Left renal pelvis (tissue), 4 donors: Measurements from ENCODE around the gene SP3. TPM values are rescaled to one million over a fixed set of nuclear protein-coding genes. Genes with fewer than 3 reads are reported as not detected.

Experiments used
- DNase-seq, 4 donors: peaks; one replicate each; pipeline ENCODE4 v3.0.0-alpha.2; 2013; ENCODE audit warnings: low read depth in 4 of 4, low spot score in 3 of 4
- polyA plus RNA-seq, 4 donors: library from polyadenylated mRNA; unstranded; fragments of 120-200 nt; gene quantifications; one replicate each; pipeline ENCODE4 v1.2.1, GENCODE V29; 2013; ENCODE audit not compliant: insufficient read length in 4 of 4

Gene SP3
- polyA plus RNA-seq, 4 donors: 101 to 142 (median 117) TPM

DNA sequence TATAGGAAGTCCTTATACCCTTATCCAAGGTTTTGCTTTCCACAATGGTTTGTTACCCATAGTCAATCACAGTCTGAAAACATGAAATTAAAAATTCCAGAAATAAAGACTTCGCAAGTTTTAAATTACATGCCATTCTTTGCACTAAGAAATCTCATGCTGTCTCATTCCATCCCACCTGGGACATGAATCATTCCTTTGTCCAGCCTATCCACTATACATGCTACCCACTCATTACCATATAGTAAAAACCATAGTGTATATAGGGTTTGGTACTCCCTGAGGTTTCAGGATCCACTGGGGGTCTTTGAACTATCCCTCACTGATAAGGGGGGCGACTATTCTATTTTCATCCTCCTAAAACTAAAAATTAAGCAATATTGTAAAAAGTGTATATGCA lies 17.0 kb downstream of the SP3 start:
- no peak for DNase-seq

DNA sequence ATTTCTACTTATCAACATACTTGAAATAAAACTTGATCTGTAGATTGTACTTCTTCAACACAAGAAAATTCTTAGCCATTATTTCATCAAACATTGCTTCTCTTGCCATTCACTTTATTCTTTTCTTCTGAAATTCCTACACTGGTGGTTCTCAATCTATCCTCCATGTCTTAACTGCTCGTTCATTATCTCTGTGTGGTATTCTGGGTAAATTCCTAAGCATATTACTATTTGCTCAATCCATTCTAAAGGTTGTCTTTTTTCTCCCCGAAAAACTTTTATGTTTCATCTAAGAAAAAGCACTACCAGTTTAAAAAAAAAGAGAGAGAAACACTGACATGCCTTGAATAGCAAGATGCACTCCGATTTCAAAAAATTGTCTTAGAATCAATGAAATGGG lies 18.0 kb downstream of the SP3 start:
- DNase-seq: no peak

DNA sequence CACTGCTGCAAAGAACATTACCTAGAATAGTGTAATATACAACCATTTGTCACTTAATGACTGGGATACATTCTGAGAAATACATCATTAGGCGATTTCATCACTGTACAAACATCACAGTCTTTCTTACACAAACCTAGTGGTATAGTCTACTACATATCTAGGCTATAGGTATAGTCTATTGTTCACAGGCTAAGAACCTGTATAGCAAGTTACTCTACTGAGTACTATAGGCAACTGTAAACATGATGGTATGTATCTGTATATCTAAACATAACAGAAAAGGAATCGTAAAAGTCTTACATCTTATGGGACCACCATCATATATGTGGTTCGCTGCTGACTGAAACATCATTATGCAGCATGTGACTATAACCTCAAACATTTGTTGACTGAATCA lies 21.4 kb downstream of the SP3 start:
- no peak for DNase-seq

DNA sequence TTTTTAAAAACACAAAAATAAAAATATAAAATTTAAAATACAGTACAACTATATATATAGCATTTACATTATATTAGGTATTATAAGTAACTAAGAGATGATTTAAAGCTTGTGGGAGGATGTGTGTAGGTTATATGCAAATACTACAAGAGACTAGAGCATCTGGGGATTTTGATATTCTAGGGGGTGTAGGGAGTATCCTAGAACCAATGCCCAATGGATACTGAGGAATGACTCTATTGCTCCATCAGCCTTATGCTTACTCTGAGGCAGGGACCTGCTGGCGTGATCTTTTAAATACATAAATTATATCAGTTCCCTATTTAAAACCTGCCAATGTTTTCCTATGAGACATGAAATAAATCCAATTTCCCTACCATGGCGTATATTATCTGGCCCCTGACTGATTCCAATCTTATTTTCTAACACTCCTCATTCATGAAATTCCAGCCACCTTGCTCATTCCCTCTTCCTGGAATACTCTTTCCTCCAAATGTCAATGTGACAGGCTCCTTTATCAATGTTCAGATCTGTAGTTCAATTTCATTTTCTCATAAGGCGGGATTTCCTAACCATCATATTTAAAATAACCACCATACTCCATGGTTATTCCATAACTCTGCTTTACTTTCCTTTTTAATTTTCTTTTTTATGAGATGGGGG lies 22.2 kb downstream of the SP3 start:
- DNase-seq: no peak

DNA sequence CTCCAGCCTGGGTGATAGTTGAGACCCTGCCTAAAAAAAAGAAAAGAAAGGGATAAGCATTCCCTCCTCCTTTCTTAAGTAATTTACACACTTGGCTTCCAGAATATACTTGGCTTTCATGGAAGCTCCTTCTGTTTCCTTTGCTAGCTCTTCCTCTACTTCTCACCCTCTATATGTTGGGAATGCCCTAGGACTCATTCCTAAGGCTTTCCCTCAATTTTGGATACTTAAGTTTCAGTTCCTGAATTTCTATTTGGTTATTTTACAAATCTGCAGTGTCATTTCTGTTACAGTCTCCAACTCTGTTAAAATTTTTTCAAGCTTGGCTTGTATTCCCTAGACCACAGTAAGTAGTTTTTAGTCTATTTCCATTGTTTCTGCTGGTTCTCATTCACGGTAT lies 23.6 kb downstream of the SP3 start:
- no peak for DNase-seq

DNA sequence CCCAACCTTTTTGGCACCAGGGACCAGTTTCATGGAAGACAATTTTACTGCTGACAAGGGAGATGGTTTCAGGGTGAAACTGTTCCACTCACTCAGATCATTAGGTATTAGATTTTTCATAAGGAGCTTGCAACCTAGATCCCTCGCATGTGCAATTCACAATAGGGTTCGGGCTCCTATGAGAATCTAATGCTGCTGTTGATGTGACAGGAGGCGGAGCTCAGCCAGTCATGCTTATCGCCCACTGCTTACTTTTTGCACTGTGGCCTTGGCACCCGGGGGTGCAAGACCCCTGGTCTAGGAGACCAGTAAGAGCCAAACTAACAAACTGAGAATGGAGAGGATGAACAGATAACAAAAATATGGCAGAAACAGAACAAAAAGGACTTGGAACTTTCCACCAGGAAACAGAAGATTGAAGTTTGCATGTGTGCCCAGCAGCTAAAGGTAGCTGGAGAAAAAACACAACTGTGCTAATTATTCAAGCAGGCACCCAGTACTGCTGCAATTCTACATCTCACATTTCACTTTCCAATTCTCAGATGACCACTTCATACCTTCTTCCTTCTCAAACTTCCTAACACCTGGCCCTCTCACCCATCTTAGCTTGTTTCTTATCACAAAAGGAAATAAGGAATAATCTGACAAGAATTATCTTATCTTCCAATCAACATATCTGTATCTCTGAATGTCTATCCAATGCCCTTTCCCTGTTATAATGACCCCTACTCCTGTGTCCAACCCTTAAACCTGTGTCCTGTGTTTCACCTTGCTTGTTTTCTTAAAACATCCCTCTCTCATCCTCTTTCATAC lies 24.8 kb downstream of the SP3 start:
- no peak for DNase-seq

DNA sequence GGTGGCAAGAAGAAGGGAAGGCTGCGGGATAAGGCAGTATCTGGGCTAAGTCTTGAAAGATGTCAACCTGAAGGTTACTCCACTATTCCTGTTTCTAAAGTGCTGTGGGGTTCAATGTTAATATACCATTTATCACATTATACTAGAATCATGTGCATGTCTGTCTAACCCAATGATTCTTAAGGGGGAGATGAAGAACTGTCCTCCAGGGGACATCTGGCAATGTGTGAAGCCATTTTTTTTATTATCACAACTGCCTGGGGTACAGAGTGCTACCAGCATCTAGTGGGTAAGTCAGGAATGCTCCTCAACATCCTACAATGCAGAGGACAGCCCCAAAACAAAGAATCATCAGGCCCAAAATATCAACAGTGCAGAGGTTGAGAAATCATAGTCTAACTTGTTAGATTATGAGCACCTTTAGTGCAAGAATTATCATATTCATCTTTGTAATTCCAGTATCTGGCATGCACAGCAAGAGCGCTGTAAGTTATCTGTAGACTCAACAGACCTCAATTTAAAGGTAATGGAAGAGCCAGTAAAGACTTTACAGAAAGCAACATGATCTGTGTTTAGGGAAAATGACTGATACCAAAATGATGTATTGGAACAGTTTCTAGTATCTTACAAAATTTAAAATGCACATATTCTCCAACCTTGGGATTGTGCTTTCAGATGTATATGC lies 26.3 kb downstream of the SP3 start:
- DNase-seq: no peak

DNA sequence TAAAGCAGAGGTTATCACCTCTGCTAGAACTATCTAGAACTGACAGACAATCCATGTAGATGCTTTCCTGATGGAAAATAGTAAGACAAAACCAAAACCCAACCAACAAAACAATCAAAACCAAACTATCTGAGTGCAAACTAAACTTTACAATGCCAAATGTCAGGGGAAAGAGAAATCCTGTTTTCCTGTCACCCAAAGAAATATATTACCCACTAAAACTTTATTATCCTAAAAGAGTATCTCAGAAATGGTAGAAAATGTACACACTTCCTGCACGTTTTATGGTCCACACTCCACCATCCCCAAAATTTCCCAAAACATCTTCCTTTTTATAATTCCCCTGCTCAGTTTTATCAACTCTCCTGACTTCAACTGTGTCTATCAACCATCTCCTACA lies 29.9 kb downstream of the SP3 start:
- no peak for DNase-seq

DNA sequence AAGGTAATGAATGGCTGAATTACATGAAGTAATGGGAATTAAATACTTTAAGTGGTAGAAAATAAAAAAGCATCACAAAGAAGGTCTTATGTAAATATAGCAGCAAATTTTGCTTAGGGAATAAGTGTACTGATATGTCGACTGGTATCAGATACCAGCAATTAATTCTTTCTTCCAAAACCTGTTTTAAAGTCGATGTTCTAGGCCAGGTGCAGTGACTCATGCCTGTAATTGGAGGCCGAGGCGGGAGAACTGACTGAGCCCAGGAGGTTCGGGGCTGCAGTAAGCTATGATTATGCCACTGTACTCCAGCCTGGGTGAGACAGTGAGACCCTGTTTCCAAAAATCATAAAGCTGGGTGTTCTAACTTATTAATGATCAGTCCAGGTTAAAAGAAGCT lies 30.3 kb downstream of the SP3 start:
- no peak for DNase-seq

DNA sequence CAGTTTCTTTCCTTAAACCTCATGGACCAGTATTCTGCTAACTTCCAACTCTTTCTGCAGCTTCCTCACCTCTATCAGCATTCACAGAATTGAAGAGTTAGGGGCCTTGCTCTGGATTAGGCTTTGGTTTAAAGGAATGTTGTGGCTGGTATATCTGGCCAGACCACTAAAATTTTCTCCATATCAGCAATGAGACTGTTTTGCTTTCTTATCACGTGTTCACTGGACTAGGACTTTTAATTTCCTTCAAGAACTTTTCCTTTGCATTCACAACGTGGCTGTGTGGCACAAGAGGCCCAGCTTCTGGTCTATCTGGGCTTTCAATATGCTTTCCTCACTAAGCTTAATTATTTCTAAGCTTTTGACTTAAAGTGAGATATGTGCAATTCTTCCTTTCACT lies 33.4 kb downstream of the SP3 start:
- no peak for DNase-seq

DNA sequence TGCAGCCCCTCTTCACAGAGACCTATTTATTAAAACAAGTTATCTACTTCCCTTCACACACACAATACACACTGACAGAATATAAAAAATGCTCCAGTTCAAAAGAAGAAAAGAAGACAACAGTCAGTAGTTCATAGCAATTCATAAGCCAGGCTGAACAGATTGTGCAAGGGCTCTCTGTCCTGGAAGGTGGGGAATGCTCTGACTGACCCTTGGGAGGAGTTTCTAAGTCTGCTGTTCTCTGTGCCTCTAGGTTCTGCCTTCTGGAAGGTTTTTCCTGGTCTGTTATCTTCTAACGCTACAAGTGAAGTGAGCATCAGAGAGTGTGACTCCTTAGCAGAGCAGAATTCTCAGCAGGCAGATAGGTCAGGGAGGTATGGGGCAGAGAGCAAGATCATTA lies 35.7 kb downstream of the SP3 start:
- DNase-seq: no peak

DNA sequence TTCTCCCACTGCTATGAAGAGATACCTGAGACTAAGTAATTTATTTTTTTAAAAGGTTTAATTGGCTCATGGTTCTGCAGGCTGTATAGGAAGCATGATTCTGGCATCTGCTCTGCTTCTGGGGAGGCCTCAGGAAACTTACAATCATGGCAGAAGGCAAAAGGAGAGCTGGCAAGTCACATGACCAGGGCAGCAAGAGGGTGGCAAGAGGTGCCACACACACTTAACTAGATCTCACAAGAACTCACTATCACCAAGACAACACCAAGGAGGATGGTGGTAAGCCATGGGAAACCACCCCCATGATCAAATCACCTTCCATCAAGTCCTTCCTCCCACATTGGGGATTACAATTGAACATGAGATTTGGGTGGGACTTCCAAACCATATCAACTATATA lies 38.3 kb downstream of the SP3 start:
- no peak for DNase-seq

DNA sequence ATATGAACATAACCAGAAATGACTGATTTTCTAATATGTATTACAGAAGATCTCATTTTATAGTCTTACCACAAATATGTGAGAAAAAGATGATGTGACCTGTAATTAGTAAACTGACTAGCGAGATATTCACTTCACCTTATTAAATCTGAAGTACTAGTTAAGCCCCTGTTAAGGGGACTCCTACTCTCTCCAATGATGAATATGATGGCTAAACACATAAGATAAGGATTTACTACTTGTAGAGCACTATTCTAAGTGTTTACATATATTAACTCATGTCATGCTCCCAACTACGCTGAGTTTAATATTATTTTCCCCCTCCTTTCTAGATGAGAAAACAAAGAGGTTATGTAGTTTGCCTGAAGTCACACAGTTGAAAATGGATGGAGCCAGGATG lies 40.9 kb downstream of the SP3 start:
- DNase-seq: no peak

DNA sequence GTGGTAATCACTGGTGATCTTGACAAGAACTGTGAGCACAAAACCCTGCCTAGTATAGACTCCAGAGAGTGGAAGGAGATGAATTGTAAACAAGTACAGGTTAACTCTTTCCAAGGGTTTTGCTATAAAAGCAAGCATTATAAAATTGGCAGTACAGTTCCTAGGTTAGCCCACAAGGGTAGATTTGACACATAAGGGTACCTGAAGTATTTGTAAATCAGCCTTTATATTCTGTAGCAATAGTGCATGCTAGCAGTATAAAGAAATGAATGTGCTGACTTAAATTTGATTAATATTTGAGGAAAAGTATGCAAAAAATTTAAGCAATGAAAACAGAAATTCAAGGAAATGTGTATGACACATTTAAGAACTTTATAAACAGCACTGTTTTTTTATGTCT lies 42.4 kb downstream of the SP3 start:
- no peak for DNase-seq

DNA sequence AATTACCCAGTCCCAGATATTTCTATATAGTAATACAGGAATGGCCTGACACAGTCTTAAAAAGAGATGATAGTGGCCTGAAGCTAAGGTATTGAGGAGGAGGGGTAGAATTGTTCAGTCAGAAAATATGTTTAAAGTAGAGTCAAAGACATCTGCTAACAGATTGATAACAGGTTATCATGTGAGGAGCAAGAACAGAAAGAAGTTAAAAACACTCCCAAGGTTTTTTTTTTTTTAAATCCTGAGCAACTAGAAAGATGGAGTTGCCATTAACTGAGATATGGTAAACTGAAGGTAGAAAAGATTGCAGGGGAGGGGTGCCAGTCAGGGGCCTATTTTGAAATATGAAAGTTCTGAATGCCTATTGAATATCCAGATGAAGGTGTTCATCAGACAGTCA lies 43.1 kb downstream of the SP3 start:
- no peak for DNase-seq

DNA sequence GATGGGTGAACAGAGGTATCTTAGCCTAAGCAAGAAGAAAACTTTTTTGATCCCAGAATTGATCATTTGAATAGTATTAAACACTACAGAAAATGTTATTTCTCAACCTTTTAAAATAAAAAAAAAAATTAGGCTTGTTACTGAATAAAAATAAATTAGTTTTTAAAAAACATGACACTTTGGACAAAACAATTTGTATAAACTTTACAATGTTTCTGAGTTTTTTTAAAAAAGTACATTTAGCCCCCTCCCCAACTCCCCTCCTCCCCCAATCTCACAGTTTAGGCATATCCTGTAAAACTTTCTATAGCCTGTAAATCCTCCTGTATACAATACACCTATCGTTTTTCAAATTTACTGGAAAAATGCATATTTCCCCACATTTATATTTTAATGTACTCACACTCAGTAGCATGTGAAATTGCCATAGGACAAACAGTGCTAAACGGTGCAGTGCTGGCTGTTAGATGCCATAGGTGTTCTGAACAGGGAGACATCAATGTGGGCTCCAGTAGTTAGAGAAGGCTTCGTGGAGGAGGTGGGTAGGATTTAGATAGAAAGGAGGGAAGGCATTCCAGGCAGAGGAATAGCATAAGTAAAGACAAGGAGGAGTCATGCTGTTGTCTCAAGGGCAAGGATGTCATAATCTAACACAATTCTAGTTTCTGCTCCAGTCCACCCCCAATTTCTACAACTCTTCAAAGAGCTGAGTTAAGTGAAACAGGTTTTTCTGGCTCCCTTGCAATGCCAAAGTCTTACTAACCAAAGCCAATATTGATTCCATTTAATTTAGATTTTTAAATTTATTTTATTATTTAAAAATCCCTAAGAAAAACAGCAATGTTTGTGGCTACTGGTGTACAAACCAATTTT lies 50.9 kb downstream of the SP3 start:
- no peak for DNase-seq

DNA sequence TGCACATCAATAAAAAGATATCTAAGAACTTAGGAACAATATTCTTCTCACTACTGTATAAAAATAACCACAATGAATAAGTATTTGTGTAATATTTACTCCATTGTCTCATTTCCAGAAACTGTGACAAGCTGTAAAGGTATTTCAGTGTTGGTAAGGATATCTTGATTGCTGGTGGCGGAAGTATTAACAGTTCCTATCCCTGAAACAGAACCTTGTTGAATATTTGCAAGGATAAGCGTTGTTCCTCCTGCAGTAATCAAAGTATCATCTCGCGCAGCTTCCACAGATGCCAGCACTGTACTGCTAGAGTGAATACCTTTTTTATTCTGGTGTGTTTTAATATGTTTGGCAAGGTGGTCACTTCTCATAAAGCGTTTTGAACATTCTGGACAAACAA lies 55.3 kb downstream of the SP3 start:
- no peak for DNase-seq

DNA sequence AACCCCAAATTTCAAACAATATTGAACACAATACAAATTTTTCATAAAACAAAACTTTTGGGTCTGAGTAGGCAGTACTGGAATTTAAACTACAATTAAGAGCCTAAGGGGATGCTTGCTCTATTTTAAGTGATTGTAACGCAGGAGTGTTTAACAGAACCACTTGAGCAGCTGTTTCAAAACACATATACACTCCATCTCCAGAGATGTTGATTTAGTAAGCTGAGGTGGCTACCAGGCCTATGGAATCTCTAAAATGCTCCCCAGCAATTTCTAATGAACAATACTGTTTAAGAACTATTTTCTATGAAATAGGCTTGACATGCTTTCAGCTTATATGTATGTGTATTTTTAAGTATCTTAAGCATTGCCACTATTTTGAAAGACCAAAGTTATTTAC lies 58.5 kb downstream of the SP3 start:
- DNase-seq: no peak

DNA sequence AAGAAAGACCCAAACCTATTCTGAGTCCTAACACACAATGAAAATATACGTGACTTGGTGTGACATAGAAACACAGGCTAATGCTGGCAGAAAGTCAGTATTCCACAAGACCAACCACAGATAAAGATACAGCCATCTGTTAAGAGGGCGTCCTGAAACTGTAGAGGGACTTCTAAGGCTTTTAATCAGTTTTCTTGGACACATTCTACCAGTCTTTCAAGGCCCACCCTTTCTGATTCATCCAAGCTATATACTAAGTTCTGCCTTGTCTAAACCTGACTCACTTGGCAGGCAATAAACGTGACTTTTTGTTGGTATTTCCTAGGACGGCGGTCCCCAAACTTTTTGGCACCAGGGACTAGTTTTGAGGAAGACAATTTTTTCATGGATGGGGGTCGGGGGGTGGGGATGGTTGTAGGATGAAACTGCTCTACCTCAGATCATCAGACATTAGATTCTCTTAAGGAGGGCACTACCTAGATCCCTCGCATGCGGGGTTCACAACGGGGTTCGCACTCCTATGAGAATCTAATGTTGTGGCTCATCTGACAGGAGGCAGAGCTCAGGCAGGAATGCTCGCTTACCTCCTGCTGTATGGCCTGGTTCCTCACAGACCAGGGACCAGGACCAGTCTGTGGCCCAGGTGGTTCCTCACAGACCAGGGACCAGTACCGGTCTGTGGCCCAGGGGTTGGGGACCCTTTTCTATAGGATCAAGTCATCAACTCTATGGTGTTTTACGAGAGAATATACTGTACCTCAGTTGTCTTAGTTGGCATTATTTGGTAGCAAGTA lies 61.4 kb downstream of the SP3 start:
- DNase-seq: no peak

DNA sequence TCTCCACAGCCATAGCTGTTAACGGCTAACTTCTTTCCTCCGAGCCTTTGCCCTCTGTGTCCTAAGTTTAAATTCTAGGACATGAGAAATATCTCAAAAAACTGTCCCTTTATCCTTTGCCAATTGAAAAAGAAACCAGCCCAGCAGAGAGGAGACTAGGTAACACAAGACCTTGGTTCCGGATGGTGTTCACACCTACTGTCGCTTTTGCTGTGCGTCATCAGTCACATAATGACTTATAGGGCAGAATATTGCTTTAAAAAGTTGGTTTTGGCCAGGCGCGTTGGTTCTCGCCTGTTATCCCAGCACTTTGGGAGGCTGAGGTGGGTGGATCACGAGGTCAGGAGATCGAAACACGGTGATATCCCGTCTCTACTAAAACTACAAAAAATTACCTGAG lies 66.2 kb downstream of the SP3 start:
- DNase-seq: no peak
